Renal pelvis (tissue), 4 donors: ENCODE data around the gene SYT2. TPM values are rescaled to one million over a fixed set of nuclear protein-coding genes. Genes with fewer than 3 reads are reported as not detected.
"Not testable (repeated sequence)": the region's sequence is repeated elsewhere in the genome, so short reads cannot be mapped to it uniquely, and the experiment has no call there.

Source experiments
- DNase-seq: peaks from one replicate; pipeline ENCODE4 v3.0.0-alpha.2; 2013
- polyA plus RNA-seq, 3 donors: library from polyadenylated mRNA; unstranded; fragments of 120-200 nt; gene quantifications; one replicate each; pipeline ENCODE4 v1.2.1, GENCODE V29; 2013; ENCODE audit not compliant: insufficient read length in 3 of 3

The SYT2 gene
- polyA plus RNA-seq, 3 donors: 2.9 to 4.1 (median 3.4) TPM

DNA sequence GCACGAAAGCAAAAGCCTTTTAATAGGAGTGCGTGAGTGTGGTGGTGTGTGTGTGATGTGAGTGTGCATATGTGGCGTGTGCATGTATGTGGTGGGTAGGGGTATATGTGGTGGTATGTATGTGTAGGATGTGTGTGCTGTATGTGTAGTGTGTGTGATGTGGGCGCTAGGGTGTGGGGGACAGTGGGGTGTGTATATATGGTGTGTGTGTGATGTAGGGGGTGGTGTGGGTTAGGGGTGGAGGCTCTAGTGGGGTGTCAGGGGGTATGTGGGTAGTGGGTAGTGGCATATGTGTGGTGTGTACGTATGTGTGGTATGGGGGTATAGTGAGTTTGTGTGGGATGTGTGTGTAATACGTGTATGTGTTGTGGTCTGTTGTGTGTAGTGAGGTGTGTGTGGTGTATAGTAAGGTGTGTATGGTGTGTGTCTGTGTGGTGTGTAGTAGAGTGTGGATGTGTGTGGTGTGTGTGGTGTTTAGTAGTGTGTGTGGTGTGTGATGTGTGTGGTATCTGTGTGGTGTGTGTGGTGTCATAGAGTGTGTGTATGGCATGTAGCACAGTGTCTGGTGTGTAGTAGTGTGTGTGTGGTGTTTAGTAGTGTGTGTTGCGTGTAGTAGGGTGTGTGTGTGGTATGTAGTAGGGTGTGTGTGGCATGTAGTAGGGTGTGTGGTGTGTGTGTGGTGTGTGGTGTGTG, 86.0 kb downstream of the SYT2 start:
- no peak for DNase-seq

DNA sequence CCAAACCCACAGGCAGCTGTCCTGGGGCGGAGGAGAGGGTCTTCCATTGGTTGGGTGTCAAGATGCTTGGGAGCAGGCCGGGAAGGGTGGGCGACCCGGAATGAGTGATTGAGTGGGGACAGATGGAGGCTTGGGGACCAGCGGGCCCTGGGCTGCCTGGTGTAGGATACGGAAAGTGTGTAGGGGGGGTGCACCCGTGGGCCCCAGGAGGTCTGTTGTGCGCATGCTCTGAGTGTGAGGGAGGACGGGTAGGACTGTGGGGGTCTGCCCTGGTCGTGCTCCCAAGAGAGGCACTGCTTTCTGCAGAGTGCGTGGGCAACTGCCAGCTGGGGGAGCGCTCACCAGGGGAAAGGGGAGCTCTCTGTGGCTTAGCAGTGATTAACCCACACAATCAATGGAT, 86.8 kb downstream of the SYT2 start:
- DNase-seq: not testable (repeated sequence)

DNA sequence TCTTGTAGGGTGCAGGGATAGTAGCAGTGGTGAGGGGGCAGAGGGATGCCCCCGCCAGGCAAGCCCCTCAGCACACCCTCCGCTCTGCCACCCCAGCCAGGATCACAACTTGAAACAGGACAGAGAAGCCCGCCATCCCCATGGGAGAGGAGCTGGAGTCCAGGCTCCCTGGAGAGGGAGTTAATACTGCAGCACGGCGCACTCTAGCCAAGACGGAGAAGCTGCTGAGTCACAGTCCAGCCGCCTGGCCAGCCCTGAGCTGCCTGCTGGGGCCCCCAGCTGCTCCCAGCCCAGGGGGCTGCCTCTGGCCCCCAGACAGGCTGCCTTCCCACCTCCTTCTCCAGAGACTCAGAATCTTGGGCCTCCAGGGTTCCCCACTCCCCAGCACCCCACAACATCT, 87.2 kb downstream of the SYT2 start:
- no peak for DNase-seq

DNA sequence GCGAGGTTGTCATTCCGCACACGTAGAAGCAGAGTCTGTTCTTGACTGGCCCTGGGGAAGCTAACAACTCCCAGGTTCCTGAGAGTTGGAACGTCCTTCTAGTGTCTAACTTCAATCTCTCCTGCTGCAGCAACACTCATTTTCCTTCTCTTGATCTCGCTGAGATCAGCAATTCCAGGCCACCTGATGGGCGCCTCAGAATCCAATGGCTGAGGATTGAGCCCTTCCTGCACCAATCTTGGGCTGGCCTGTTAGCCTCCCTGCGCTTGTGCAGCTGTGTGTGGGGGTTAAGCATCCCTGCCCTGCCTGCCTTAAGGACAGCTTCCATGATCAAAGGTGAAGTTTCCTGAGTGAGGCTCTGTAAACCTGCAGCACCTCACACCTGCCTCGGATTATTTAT, 87.9 kb downstream of the SYT2 start:
- no peak for DNase-seq

DNA sequence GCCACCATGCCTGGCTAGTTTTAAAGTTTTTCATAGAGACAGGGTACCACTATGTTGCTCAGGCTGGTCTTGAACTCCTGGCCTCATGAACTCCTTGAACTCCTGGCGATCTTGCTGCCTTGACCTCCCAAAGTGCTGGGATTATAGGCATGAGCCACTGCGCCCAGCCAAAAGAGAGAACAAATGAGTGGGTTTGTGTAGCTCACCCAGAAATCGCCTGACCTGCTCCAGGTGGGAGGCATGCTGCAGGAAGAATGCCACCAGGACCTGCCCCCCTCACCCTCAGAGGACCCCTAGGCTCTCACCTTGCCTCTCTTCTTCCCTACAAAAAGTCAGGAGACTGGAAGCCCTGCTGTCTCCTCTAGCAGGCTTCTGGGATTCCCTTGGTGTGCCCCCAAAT, 88.8 kb downstream of the SYT2 start:
- no peak for DNase-seq

DNA sequence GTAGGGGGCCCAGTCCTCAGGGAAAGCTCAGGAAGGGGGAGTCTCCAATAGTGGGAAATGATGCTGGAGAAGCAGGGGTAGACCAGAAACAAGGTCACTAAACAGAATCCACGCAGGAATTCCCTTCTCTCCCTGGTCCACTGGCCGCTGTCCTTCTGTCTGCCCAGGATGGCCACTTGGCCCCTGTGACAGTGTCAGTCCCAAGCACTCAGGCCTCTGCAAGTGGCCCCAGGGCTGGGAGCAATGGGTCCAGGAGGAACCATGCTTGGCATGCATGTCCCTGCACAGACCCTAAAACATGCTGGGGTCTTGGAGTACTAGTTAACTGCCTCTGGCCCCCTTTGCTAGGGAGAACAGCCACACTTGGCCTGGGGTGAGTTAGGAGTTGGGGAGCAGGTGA, 90.2 kb downstream of the SYT2 start:
- DNase-seq: not testable (repeated sequence)

DNA sequence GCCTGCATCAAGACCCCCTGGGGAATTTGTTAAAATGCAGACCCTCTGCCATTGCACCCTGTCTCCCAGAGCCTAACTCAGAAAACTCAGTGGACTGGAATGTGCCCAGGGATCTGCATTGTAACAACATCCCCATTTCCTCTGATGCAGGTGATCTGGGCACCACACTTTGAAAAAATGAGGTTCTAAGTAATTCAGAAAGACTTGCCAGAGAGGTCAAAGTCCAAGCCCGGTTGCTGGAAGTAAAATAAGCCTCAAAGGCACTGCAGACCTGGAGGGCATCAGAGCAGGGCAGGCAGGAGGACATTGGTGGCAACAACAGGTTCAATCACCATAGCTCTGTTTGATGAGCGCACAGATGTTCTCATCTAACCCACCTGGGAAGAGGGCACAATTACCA, 90.7 kb downstream of the SYT2 start:
- DNase-seq: no peak

DNA sequence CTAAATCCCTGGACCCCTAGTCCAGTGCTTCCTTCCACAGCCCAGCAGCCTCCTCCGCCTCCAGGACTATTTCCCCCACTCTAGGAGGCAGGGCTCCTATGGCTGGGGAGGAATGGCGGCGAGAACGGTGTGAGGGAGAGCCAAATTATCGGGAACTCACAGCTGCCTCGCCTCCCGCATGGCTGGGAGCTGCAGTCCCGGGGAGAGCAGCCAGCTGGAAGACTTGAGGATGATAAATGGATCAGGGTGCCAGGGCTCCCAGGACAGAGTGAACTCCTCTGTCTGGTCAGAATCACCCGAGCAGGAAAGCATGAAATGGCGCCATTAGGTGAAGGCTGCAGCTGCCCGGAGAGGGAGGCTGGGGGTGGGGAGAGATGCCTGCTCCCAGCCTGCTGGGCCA, 91.2 kb downstream of the SYT2 start:
- not testable (repeated sequence) for DNase-seq

DNA sequence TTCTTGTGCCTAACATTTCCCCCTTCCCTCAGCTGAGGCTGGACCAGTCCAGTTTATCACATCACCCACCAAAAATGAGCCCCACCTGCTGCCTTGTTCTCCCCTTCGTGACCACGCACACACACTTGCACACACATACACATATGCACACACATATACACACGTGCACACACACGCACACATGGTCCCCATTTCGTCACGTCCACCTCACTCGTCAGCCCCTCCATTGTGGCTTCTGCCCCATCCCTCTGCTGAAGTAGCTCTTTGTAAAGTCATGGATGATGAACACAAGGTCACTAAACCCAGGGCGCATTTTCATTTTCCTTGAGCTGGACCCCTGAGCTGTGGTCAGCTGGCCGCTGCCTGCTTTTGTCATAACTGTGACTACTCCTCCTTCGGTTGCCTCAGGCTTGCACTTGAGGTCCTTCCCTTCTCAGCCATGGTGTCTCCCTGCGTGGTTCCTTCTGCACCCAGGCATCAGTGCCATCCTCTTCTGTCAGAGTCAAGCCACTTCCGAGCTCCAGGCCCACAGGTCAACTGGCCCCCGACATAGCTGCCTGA, 93.8 kb downstream of the SYT2 start:
- DNase-seq: no peak

DNA sequence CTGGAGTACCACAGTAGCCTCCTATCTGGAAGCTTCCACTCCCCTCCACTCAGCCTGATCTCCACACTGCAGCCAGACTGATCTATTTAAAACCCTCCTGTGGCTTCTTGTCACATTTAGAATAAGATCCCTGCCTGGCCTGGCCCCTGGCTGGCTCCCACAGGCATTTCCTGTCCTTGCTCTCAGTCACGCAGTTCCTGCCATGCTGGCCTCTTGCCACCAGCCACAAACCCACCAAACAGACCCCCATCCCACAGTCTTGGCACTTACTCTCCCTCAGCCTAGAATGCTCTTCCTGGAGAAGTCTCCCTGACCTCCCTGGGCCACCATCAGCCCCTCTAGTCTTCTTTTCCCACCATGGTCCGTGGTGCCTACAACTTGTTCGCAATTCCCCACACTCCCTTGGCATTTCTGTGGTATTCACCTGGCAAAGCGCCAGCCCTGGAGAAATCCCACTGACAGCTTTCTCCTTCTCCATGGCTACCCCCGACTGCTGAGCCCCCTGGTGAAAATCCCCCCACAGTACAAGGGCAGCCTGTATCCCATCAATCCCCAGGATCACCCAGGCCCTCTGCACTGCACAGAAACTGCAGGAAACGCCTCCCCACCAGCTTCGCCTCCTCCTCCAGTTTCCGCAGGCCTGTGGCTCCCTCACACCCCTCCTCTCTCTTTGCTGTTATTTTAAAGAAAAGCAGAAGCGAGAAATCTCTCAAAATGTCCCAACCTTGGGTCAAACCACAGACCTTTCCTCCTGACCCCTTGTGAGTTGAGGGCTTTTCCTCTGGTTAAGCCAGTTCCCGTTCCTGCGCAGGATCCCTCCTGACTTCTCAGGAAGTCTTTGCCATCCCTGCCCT, 94.5 kb downstream of the SYT2 start:
- DNase-seq: peak; percentile 29

DNA sequence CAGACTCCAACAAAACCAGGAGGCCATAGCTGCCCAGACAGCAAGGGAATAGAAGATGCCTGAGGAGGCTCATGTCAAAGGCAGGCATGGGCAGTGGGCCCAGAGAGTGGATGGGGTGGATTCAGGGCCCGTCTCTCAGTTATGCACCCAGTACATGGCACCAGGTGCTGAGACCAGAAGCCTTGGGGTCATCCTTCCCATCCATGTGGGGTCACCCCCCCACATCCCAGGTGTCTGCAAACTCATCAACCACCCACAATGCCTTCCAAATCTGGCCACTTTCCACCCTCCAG, 95.1 kb downstream of the SYT2 start:
- not testable (repeated sequence) for DNase-seq

DNA sequence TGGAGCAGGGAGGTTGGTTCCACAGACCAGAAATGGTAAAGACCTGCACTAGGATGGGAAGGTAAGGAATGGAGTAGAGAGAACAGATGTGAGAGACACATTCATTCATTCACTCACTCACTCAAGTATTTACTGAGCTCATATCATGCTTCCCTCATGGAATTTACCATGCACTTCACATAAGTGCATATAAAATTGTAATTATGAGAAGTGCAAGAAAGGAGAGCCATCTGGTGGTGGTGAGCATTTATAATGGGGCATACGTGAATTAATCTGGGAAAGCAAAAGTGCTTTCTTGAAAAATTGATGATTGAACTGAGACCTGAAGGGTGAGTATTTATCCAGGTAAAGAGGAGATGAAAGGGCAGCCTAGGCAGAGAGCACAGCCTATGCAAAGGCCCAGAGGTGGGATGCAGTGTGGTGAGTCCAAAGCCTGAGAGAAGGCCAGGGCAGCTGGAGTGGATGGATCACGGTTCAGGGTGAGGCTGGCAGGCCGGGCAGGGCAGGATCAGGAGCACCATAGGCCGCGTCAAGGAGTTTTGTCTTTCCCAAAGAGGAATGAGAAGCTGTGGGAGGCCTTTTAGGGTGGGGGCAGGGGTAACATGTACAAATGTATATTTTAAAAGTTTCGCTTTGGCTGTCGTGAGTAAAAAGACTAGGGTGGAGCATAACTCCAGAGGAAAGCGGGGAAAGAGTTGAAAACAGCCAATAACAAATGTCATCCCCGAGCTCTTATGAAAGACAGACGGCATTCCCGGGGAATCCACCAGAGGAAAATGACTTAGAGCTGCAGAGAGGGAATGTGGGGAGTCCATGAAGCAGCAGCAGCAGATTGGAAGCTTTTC, 95.7 kb downstream of the SYT2 start:
- DNase-seq: not testable (repeated sequence)

DNA sequence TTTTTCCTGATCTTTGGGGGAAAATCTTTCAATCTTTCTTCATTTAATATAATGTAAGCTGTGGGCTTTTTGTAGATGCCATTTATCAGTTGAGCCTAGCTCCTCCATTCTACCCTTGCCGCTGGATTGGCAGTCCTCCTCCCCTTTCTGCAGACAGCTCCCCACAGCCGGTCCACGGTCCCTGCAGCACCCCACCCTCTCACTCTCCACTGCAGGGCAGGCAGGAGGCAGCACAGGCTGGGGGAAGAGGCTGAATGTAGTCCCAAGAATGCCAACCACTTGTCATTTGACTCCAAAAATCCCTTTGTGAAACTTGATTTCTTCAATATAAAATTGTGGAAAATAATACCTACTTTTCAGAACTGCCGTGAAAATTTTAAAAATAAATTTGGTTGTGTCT, 96.7 kb downstream of the SYT2 start:
- no peak for DNase-seq

DNA sequence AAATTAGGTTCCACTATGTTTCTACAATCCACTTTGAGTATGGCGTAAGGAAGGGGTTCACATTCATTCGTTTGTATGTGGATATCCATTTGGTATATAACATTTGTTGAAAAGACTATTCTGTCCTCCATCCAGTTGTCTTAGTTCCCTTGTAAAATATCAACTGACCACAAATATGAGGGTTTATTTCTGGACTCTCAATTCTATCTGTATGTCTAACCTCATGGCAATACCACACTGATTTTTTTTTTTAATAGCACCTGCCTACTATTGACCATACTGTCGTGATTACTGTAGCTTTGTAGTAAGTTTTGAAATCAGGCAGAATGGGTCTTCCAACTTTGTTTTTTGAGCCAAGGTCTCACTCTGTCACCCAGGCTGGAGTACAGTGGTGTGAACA, 98.2 kb downstream of the SYT2 start:
- not testable (repeated sequence) for DNase-seq

DNA sequence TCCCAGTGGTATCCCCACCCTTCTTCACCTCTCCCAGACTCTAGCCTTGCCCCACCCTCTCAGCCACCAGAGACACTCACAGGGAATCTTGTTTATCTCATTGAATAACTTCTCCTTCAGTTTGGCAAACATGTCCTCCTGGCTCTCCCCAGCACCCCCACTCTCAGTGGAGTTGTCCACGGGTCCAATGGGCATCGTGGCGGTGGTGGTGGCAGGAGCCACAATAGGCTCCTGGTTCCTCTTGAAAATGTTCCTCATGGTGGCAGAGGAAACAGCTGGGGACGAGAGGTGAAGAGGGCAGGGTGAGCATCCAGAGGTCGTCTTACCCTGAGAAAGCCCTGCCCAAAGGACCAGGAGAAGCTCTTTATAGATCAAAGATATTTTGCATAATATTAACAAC, 104.7 kb downstream of the SYT2 start:
- DNase-seq: no peak

DNA sequence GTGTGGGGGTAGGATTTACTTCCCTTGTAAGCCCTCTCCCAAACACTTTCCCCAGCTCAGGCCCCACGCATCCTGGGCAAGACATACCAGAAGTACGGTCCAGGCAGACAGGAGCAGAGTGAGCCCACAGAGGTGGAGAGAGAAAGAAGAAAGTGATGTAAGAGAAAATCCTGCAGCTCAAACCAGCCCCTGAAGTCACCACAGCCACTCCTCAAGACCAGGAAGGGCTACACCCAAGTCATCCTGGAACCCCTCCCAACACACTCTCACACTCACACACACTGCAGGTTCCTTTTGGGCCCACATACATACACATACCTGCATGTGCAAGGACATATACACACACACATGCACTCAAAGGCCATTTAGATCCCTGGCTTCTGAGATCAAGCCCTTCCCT, 106.8 kb downstream of the SYT2 start:
- DNase-seq: no peak

DNA sequence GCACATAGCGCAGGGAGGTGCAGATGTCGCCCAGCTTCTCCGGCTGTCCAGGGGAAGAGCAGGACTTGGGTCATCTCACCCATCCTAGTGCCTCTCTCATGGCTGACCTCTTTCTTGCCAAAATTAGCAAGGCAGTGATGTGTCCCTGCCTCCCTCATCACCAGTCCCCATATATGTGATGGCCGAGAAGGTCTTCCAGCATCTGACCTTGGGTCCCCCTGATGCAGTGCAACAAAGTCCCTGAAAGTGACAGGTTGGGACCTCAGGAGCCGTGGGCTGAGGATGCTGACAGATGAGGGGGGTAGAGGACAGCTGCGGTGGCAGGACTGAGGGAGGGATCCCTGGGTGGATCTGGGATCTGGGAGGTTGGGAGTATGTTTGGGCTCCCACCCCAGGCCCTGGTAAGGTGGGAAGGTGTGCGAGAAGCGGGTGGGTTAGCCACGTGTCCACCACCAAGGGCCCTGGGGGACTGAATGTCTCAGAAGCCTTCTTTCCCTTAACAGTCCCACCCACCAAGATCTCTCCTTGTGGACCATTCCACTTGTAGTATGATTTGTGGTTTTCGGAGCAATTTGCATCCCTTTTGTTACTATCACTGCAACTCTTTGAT, 109.7 kb downstream of the SYT2 start:
- no peak for DNase-seq

DNA sequence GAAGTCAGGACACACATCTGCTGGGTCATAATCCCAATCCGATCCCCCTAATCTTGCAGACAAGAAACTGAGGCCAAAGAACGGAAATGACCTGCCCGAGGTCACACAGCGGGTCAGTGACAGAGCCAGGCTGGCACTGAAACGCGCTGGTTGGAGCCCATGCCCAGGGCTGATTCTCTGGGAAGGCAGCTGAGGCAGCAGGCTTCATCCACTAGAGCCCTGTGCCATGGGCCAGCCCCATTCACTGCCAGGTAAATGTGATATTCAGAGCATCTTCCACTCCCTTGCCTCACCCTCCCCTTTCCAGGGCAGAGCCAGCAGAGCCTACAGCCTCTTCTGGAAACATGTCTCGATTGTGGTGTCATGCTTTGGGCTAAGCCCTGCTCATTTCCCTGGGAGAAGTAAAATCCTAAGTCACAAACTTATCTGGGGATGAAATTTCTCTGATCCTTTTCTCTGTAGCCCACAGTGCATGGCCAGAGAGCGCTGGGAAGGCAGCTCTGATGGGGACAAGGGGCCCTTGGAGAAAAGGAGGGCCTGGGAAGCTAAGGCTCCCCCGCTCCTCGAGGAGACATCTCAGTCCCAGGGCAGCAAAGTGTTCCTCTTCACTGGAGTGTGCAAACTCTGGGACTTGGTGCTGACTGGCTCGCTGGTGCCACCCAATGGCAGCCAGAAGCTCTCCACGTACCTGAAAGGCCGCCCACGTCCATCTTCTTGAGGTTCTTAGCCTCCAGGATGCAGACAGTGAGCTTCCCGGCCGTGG, 110.4 kb downstream of the SYT2 start:
- peak; percentile 66 for DNase-seq

DNA sequence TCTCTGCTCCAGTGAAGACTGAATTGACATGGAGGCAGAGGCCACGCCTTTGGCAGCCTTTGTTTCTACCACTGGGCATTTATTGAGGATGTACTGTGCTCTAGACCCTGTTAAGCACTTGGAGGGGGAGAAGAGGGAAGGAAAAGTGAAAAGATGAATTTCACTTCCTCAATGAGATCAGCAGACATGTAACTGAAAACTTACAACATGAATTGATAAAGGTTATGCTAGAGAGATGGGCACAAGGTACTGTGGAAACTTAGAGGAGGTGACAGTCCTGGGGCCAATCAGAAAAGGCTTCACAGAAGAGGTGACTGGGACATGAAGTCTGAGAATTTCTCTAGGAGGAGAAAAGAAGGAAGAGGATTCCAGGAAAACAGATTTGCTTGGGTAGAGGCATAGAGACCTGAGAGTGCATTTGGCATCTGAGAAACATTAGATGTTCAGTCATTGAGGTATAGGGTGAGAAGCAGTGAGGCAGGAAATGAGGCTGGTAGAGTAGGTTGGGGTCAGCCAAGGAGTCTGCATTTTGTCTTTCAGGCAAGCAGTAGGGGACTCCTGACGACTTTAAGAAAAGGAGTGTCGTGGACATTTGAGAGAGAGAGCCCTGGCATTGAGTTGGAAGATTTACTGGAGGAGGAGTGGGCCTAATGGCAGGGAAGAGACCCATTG, 113.0 kb downstream of the SYT2 start:
- DNase-seq: no peak

DNA sequence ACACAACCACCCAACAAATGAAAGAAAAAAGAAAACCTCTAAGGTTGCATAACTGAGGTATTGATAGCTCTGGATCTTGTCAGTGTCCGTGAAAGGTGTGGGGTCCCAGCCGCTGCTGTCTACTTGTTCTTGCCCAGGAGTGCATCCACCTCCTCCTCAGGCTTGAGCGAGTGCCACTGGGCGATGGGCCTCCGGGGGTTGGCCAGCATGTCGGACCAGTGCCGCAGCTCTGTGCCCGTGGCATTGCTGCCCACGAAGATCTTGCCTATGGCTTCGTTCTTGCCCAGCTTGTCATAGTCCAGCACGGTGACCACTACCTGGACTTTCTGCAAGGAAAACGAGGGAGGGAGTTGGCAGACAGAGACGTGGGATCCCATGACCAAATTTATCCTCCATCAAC, 113.6 kb downstream of the SYT2 start:
- no peak for DNase-seq

DNA sequence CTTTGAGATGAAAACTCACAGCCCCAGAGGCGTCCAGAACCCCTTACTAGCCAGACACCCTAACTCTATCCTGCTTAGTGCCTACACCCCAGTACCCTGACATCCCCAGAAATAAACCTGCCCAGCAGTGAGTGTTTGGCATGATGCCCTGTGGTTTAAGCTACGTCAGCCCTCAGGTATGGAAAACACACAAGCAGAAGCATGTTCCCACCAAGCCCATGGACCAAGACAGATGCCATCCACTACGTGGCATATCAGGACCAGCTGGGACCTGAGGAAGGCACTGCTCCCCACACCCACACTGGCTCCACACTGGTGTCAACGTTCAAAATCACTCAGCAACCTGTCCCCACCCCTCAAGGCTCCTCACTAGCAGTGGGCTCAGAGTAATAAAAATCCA, 116.4 kb downstream of the SYT2 start:
- DNase-seq: no peak
